Ishikawa (cell line): Measurements from ENCODE around the gene OR52J3.

Source experiments
- CREB1 ChIP-seq: IDR thresholded peaks from 2 replicates; pipeline ENCODE4 v1.6.1; 2012; ENCODE audit warnings: low read depth
- EP300 ChIP-seq: IDR thresholded peaks from 2 replicates; pipeline ENCODE4 v1.6.1; 2012; ENCODE audit warnings: borderline replicate concordance
- MAX ChIP-seq: IDR thresholded peaks from 2 replicates; pipeline ENCODE4 v1.6.1; 2012
- RAD21 ChIP-seq: IDR thresholded peaks from 2 replicates; pipeline ENCODE4 v1.6.1; 2012; ENCODE audit warnings: low read depth
- TAF1 ChIP-seq: IDR thresholded peaks from 2 replicates; pipeline ENCODE4 v1.6.1; 2012; ENCODE audit warnings: low read depth, mild to moderate bottlenecking
- TEAD4 ChIP-seq: IDR thresholded peaks from 2 replicates; pipeline ENCODE4 v1.6.1; 2012
- YY1 ChIP-seq: IDR thresholded peaks from 2 replicates; pipeline ENCODE4 v1.6.1; 2012; ENCODE audit warnings: low read depth

- TF ChIP-seq CREB1: no peak
- no peak for TF ChIP-seq TAF1
- no peak for TF ChIP-seq RAD21
- TF ChIP-seq MAX: no peak
- TF ChIP-seq EP300: no peak
- no peak for TF ChIP-seq TEAD4
- TF ChIP-seq YY1: no peak
Measured at GRCh38 chr11:5040876-5041275, 5.5 kb upstream of the OR52J3 start.
